ENCODE measurements around the gene ITGB7.
A peak's percentile ranks its signal among the peaks of the same experiment; 100 is the strongest.

ITGB7 gene

DNA sequence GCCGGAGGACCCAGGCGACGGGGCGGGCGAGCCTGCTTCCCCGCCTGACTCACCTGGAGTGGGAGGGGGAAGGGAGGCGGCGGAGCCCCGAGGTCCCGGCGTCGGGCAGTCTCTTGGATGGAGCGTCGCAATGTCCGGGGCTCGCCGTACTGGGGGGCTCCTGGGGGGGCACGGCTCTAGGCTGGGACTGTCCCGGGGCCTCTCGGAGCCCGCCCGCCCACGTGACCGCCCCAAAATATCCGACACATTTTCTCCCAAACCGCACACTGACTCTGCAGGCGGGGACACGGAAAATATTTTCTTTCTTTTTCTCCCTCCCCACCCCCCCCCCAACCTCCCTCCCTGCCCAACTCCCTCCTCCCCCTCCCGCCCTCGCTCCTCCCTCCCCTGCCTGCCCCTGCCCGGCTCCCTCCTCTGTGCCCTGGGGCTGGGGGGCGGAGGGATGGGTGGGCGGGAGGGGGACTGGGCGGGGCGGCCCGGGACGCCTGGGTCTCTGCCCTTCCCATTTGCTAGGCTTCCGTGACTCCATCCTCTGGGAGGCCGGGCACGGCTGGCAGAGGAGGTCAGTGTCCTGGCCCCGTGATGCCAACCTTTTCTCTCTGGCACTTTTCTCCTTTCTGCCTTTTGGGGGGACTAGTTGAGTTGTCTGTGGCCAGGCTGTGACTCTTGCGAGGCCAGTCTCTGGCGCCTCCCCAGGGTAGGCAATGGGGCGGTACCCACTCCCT, 25.0 kb upstream of the ITGB7 start, which contains the start of gene RARG:
RARG (minus strand) TSS at position 289 of the 725 bp plus-strand sequence. CDS start 4,664 bp downstream, outside the sequence.
- DNase-seq (ENCODE audit: low read depth): peak; percentile 62

DNA sequence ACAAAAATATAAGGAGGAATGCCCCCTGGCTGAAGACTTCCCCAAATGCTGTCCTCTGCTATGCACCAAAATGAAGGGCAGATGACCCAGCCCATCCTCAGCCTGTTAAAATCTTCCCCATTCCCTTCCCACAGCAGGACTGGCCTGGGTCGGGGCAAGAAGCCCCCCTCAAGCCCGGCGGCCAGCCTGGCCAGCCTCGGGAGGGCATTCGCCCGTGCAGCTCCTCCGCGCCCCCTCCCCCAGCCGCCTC, 24.5 kb upstream of the ITGB7 start:
- DNase-seq (ENCODE audit: low read depth): no peak

DNA sequence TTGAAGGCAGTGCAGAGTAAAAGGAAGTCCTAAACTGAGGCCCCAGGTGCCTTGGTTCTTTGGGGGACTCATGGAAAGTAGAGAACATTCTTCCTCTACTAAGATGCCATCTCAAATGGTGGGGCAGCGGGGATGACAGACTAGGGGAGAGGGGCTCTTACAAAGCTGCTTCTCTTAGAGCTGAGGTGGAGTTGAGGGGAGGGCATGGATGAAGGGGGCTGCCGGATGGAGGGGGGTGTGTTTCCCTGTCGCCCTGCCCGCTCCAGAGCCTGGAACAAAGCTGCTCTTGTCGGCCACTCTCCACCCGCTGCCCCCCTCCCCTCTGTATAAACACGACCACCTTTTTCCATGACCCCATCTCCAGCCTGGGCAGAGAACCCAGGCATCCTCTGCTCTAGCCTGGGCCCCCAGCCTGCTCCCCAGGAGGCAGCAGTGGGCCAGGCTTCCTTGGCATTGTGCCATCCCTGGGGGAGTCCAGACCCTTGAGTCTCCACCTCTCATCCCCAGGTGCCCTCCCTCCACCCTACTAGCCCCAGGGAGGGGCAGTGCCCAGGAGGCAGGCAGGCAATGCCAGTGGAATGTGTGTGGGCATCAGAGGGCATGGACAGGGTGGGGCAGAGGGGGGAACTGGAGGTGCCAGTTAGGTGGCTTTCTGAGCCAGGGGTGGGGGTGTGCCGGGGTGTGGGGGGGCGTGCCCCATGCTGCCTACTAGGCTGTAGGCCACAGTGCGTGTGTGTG, 23.2 kb upstream of the ITGB7 start:
- no peak for DNase-seq (ENCODE audit: low read depth)

DNA sequence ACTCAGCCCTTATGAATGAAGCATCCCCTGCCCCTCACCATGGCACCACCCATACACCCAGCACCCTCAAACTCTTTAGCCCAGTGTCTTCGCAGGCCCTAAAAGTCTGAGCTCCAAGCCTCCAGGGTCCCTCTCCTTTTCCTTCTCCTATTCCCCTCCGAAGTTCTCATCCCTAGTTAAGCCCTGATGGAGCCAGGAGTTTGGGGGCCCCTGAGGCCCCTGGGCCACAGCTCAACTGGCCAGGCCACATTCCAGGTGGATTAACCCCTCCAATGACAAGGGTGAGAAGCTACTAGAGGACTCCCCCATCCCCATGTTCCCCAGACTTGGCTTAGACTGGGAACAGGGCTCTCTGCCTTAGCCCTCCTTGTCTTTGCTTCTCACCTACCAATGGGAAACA, 22.4 kb upstream of the ITGB7 start:
- DNase-seq (ENCODE audit: low read depth): no peak

DNA sequence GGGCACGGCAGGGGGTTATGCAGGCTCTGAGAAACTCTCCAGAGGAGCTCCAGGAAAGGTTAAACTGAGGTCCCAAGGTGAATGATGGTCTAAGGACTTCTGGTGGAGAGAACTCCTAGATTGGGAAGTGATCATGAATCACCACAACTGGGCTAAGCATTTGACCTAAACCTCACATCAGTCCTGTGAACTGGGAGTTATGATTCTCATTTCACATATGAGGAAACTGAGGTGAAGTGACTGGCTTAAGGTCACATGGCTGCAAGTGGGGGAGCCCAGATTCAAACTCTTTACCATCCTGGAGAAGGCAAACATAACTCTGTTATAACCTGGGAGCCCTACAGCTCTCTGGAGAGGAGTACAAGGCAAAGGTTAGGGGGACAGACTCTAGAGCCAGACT, 20.8 kb upstream of the ITGB7 start:
- DNase-seq (ENCODE audit: low read depth): no peak

DNA sequence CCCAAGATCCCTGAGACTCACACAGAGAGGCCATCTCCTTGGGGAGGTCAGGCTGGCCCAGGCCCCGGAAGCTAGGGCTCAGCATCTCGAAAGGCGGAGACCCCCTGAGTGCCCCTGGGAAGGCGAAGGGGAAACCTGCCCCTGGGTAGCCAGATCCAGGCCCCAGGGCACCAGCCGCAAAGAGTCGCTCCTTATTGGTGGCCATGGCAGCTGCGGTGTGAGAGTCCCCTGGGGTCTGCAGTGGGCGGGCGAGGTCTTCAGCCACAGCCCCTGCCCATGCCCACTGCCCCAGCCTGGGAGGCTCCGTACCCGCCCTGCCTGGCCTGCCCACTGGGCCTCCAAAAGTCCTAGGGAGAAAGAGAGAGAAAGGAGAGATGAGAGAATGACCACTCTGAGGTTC, 20.3 kb upstream of the ITGB7 start:
- no peak for DNase-seq (ENCODE audit: low read depth)

DNA sequence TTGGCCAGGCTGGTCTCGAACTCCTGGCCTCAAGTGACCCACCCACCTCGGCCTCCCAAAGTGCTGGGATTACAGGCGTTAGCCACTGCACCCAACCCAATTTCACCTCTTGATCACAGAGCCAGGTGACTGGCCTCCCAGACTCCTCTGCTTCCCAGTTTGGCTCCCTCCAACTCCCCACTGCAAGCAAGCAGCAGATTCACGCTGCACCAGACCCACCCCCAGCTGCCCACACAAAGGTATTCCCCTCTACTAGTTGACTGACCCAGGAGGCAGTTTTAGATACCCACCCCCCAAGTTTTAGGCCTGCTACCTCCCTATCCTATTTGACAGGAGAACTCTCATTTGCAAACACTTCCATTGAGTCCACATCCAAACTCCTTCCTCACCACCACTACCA, 19.8 kb upstream of the ITGB7 start:
- no peak for DNase-seq (ENCODE audit: low read depth)

DNA sequence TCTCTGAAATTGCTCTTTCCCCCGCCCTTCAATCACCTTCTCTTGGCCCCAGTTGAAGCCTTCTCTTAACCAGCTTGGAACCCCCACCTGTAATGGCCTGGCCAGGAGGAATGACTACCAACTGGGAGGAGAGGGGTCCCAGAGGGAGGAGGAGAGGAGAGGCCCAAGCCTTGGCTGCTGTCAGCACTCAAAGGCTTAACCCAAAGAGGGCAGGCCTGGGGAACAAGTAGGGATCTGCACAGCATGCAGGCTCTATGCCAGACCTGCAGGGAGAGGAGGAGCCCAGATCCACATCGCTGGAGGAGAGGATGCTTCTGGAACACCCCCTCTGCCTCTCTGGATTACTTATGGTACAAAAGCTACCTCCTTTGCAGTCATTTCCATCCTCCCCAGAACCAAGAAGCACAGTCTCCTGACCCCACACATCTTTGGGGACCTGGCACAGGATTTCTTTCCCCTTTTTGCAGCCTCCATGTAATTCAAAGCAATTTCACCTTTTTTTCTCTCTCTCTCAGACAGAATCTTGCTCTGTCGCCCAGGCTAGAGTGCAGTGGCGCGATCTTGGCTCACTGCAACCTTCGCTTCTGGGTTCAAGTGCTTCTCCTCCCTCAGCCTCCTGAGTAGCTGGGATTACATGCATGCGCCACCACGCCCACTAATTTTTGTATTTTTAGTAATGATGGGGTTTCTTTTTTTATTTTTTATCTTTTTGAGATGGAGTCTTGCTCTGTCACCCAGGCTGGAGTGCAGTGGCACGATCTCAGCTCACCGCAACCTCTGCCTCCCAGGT, 18.8 kb upstream of the ITGB7 start:
- DNase-seq (ENCODE audit: low read depth): no peak

DNA sequence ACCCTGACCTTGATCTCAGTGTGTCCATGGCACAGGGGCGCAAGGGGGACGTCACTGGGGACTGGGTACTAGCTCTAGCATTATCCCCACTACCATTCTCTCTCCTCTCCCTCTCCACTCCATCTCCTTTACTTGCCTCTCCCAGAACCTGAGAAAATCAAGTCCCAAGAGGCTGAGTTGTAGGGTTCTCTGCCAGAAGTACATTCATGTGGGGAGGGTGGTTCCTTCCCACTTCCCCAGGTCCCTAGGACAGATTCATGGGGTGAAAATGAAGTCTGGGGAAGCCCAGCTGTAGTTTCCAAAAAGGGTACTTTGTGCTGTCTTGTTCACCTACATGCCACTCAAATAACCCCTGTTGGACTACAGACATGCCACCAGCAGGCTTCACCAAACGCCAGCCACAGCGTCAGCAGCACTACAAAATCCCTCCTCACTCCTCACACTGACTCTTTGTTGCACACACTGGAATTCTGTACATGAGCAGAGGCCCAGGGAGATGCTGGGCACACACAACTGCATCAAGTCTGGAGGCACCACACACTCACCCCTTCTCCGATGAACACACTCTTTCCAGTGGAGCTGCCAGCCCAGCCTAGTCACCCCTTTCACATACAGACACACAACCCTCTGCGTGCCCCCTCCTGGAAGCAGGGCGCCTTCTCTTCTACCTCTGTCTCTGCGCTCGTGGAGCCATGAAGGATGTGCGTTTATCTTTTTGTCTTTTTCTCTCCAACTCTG, 18.0 kb upstream of the ITGB7 start:
- DNase-seq (ENCODE audit: low read depth): no peak

DNA sequence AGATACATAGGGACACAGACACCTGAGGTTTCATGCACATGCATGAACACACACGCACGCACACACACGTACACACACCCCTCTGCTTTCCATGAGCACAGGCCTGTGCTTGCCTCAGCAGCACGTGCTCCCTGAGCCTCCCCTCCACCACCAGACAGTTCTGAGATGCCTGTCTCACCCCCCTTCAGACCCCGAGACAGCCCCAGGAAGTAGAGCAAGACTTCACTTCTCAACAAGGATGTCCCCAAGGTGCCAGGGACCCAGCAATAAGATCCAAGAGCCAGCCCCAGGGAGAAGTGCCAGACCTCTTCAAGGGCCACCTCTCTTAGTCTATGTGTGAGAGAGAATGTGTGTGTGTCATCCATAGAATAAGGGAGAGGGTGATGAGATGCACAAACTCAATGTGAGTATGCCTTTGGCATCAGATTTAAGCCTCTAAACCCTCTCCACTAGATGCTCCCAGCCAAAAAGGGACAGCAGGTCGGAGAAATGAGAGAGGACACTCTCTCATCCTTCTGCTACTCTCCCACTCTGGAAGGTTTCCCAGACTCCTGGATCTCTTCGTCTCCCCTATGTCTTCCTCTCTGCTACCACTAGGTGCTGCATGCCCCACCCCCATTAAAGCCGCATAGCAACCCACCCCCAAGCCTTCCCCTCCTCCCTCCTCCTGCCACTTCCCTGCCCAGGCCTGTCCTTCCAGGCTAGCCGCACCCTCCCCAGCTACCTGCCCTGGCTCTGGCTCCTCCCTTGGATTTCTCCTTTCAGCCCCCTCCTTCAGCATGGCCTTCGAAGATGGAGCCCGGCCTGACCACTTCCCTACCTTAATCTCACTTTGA, 17.2 kb upstream of the ITGB7 start:
- DNase-seq (ENCODE audit: low read depth): no peak

DNA sequence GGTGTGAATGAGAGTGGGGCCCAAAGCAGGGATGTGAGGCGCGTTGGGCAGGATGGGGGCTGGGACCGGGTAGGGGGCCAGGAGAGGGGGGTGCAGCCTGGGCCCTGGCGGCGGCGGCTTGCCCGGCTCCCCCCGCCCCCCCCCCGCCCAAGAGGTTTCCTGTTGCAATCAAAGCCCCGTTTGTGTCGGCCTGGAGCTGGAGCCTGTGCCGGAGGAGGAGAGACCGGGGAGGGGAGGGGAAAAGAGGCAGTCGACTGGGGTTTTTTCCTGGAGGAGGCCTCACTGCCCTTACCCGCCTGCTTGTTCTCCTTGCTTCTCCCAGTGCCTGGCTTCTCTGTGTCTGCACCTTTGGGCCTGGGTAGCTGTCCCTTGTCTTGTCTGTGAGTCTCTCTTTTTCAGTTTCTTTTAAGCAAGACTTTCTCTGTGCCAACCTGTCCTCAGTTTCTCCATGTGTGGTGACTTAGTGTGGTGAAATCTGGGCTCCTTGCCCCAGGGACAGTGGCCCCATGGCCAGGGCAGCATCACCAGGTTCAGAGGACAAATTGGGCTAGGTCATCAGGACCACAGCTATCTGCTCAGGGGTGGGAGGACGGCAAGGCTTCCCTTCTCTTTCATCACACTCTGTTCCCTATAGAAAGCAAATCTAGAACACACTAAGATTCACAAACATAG, 16.5 kb upstream of the ITGB7 start:
- DNase-seq (ENCODE audit: low read depth): no peak

DNA sequence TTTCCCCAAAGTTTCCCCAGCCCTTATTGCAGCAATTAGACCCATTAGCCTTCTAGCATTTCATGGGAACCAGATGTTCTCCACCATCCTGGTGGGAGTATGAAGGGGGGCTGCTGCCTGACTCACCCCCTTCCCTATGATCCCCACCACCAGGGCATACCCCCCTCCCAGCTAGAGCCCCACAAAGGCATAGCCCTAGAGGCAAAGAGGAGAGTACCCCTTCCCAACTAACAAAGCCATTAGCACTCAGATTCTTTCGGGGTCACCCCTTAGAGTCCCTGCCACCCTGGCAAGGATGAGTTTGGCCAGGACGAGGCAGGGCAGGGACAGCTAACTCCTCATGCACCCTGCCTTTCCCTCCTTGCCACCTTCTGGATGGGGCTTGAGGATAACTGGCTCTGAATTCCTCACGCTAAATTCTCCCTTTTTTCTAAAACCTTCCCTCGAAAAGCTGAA, 15.8 kb upstream of the ITGB7 start:
- DNase-seq (ENCODE audit: low read depth): no peak

DNA sequence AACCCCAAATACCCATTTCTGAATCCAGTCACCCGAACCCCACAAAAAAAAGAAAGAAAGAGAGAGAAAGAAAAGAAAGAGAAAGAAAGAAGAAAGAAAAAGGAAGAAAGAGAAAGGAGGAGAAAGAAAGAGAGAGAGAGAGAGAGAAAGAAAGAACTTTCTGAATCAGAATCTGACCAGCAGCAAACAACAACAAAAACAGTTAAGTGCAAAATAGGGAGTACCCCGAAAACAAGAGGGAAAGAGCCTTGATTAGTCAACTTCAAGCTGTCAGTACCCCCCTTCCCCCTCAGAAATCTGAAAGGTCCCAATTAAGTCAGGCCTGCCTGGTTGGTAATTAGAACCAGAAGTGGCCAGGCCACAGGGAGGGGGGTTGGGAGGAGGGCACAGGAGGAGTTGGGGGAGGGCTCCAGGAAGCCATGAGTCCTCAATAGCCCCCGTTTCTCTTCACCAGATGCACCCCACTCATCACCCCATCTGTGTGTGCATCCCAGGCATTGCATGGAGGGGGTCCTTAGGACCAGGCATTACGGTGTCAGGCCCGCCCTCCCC, 15.2 kb upstream of the ITGB7 start:
- DNase-seq (ENCODE audit: low read depth): no peak

DNA sequence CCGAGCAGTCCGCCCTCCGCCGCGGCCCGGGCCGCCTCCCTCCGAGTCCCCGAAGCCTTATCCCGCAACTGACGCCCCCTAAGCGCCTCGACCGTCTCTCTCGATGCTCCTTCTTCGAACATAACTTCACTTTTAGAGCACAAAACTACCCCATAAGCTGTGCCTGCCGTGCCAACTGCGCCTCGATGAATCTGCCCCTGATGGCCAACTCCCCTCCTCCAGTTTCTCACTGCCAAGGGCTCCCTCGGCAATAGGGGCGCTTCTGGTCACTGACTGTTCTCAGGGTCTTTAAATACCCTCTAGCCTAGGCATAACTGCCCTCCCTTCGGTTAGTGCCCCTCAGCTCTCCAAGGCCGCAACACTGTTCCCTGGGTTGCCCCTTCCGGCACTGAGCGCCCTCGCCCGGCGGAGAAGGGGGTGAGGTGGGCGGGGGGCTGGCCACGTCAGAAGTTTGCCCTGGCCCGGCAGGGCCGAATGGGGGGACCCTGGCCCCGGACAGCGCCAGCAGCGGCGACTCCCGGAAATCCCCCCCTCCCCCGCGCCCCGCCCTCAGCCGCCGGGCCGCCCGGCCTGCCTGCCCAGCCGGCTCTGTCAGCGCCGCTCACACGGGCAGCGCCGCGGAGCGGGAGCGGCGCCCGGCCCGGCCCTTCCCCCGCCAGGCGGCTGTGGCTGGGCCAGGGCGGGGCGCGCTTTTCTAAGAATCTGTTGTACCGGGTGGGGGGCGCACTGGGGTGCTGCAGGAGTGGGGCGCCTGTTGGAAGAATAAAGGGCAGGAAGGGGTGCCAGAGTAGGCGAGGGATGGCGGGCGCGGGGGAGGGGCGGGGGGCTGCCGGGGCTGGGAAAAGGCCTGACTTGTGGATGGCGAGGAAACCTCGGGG, 14.4 kb upstream of the ITGB7 start:
- no peak for DNase-seq (ENCODE audit: low read depth)

DNA sequence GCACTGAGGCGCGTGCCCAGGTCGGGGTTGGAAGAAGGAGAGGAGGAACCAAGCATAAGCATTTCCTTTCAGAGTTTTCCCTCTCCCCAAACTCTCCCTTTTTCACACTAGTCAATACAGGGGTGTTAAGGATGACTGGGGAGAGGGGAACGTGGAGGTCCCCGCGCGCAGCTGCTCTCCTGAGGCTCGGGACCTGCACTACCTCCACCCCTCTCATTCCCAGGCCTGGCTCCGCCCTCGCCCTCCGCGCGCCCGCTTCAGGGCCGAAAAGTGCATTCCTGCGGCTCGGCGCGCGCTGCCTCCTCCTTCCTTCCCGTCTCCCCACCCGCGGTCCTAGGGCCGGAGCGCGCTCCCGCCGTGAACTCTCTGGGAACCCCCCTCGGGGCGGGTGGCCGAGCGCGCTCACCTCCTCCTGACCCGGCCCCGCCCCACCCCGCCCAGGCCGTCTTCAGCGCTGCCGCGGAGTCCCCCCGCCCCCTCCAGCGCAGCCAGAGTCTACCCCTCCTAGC, 13.7 kb upstream of the ITGB7 start:
- peak; percentile 83 for DNase-seq (ENCODE audit: low read depth)

DNA sequence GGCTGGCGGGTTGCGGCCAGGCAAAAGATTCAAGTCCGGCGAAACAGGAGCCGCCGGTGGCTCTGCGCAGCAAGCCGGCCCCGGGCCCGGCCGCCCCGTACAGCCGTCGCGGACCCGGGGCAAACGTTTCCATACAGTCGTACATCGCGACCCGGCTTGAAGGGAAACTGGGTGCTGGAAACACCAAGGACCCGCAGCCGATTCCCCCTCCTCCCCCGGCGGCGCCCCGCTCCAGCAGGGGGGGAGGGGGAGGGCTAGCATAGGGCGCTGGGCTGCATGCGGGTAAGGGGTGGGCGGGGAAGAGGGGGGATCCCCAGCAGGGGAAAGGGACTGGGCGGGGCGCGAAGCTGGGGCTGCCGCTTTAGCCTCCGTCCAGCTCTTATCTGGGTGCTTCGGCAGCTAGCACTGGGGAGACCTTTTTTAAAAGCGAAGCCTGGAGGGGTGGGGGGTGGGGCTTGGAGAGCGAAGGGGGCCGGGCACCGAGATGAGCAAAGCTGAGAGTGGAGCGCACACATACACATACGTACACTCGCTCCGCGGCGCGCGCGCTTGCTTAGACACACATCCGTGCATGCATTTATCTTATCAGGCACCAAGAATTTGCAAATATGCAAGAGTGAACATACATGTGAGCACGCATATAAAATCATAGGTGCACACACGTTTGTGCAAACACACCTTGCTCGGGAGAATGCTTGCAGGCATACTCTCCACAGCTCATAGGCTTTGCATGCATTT, 13.1 kb upstream of the ITGB7 start:
- DNase-seq (ENCODE audit: low read depth): peak; percentile 76

DNA sequence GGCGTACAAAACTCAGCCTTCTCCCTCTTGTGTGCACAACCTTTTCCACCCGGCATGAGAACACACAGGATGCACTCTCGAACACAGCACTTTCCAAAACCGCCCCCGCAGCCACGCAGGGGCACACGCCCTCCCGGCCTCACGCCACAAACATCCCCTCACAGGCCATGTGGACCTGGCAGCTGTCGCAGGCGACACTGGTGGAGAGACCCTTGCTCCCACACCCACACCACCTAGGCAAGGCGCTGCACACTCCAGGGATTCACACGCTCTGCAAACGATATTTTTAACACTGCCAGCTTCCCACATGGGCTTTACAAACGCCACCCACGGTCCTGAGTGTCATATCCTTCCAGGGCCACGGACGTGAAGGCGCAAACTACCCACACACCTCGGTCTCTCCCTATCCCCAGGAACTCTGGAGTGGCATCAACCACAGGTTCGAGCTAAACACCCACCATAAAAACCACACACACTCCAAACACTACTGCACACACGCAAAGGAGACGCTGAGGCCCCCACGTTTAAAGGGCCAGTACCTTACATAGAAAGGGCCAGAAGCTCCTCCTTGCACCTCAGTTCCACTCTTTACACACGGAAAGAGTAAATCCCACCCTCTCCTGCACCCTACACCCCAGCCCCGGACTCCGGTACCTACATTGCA, 12.4 kb upstream of the ITGB7 start:
- peak; percentile 65 for DNase-seq (ENCODE audit: low read depth)

Data from activated T-cell treated with anti-CD3 and anti-CD28 coated beads for 48 hours (primary cell).